ENCODE data around the gene GASK1B.

GRCh38 chr4:158131027-158131426, 41.8 kb downstream of the GASK1B start:
- TF ChIP-seq ZNF782 (CRISPR knock-in tag; IDR thresholded peaks at IDR 0.05; ENCODE audit: borderline replicate concordance) (no peak), ZNF24 (IDR thresholded peaks at IDR 0.05) (no peak), POLR2AphosphoS5 (IDR thresholded peaks at IDR 0.05; ENCODE audit: low read depth, low read length) (no peak), POLR2AphosphoS2 (IDR thresholded peaks at IDR 0.05; ENCODE audit: low read depth, low read length) (no peak), ETS1 (CRISPR knock-in tag; IDR thresholded peaks at IDR 0.05) (no peak), TARDBP (CRISPR knock-in tag; IDR thresholded peaks at IDR 0.05) (no peak), PAF1 (CRISPR knock-in tag; IDR thresholded peaks at IDR 0.05) (no peak), ZFP36L1 (CRISPR knock-in tag; IDR thresholded peaks at IDR 0.05) (no peak), TBX3 (IDR thresholded peaks at IDR 0.05; ENCODE audit: borderline replicate concordance) (no peak), HNRNPLL (IDR thresholded peaks at IDR 0.05; ENCODE audit: low read depth, low read length, poor library complexity, severe bottlenecking) (no peak)
- TF ChIP-seq, protein P1, sequence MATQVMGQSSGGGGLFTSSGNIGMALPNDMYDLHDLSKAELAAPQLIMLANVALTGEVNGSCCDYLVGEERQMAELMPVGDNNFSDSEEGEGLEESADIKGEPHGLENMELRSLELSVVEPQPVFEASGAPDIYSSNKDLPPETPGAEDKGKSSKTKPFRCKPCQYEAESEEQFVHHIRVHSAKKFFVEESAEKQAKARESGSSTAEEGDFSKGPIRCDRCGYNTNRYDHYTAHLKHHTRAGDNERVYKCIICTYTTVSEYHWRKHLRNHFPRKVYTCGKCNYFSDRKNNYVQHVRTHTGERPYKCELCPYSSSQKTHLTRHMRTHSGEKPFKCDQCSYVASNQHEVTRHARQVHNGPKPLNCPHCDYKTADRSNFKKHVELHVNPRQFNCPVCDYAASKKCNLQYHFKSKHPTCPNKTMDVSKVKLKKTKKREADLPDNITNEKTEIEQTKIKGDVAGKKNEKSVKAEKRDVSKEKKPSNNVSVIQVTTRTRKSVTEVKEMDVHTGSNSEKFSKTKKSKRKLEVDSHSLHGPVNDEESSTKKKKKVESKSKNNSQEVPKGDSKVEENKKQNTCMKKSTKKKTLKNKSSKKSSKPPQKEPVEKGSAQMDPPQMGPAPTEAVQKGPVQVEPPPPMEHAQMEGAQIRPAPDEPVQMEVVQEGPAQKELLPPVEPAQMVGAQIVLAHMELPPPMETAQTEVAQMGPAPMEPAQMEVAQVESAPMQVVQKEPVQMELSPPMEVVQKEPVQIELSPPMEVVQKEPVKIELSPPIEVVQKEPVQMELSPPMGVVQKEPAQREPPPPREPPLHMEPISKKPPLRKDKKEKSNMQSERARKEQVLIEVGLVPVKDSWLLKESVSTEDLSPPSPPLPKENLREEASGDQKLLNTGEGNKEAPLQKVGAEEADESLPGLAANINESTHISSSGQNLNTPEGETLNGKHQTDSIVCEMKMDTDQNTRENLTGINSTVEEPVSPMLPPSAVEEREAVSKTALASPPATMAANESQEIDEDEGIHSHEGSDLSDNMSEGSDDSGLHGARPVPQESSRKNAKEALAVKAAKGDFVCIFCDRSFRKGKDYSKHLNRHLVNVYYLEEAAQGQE (IDR thresholded peaks at IDR 0.05; ENCODE audit: borderline replicate concordance in 1 of 2, low read depth in 1 of 2, low read length in 2 of 2): no peak
- TF ChIP-seq, protein P2, sequence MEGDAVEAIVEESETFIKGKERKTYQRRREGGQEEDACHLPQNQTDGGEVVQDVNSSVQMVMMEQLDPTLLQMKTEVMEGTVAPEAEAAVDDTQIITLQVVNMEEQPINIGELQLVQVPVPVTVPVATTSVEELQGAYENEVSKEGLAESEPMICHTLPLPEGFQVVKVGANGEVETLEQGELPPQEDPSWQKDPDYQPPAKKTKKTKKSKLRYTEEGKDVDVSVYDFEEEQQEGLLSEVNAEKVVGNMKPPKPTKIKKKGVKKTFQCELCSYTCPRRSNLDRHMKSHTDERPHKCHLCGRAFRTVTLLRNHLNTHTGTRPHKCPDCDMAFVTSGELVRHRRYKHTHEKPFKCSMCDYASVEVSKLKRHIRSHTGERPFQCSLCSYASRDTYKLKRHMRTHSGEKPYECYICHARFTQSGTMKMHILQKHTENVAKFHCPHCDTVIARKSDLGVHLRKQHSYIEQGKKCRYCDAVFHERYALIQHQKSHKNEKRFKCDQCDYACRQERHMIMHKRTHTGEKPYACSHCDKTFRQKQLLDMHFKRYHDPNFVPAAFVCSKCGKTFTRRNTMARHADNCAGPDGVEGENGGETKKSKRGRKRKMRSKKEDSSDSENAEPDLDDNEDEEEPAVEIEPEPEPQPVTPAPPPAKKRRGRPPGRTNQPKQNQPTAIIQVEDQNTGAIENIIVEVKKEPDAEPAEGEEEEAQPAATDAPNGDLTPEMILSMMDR (CRISPR knock-in tag; IDR thresholded peaks at IDR 0.05): no peak
